ENCODE data around the gene TRAF4.
"Not testable (repeated sequence)": the region's sequence is repeated elsewhere in the genome, so short reads cannot be mapped to it uniquely, and the experiment has no call there.

The TRAF4 gene

GRCh38 chr17:28749516-28750177, 5.8 kb downstream of the TRAF4 start:
- DNase-seq: no peak

DNA sequence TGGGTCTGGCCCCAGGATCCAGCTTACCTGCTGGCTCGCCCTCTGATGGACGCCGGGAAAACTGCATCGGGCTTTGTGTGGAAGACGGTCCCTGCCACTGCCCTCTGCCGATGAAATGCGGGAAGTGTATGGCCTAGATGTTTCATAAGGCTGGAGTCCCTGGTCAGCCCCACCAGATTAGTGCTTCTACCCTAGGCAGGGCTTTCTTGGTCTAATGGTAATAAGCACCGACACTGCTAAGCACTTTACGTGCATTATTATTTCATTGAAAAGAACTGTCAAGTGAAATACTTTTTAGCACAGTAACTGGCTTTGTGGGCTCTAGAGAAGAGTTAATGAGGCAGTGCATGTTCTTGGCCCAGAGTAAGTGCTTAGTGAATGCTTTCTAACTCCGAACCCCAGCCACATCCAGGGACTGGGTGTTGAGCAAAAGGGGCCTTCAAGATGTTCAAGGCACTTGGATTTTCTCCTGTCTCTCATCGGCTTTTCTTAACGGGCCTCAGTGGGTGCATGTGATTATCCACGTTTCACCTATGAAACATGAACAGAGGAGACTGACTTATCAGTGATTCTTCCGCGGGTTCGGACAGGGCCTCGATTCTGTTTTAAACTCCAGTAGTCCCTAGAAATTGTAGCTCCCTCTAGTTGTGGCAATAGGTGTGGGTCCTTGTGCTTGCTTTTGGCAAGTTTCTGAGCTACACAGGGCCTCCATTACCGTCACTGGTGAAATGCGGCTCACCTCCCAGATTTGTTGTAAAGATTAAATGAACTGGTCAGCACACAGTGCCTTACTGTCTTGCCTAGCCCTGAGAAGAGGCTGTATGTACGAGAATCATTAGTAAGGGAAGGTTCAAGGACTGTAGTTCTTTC, 6.6 kb downstream of the TRAF4 start:
- peak; percentile 94 for DNase-seq

DNA sequence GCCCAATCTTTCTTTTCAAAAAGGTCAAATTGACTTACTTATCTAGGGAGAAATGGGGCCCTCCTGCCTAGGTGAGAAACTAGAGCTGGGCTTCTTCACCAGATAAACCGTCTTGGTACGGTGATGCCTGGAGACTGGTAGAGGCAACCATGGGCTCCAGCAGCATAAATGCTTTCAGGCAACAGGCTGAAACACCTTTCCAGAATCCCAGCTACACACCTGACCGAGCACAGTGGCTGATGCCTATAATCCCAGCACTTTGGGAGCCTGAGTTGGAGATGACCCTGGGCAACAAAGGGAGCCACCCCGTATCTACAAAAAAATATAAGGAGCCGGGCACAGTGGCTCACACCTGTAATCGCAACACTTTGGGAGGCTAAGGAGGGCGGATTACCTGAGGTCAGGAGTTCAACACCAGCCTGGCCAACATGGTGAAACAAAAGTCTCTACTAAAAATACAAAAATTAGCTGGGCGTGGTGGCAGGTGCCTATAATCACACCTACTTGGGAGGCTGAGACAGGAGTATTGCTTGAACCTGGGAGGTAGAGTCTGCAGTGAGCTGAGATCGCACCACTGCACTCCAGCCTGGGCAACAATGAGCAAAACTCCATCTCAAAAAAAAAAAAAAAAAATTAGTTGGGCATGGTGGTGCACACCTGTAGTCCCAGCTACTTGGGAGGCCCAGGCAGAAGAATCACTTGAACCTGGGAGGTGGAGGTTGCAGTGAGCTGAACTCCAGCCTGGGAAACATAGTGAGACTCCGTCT, 8.0 kb downstream of the TRAF4 start:
- no peak for DNase-seq

DNA sequence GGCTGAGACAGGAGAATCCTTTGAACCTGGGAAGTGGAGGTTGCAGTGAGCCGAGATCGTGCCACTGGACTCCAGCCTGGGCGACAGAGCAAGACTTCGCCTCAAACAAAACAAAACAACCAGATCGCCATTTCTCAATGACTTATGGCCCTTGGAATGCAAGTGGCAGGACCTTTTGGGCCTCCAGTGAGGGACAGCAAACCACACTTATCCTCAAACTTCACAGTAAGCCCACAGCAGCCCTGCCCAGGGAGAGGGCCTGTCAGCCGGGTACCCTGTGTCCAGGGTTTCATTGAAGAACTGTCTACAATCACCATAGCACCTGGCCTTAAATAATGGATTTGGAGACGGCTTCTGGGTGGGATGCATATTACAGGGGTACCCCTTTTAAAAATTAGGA, 11.7 kb downstream of the TRAF4 start:
- no peak for DNase-seq

- DNase-seq: no peak
Observed at GRCh38 chr17:28756049-28756804, 12.4 kb downstream of the TRAF4 start.

GRCh38 chr17:28758411-28759121, 14.8 kb downstream of the TRAF4 start:
- DNase-seq: no peak

DNA sequence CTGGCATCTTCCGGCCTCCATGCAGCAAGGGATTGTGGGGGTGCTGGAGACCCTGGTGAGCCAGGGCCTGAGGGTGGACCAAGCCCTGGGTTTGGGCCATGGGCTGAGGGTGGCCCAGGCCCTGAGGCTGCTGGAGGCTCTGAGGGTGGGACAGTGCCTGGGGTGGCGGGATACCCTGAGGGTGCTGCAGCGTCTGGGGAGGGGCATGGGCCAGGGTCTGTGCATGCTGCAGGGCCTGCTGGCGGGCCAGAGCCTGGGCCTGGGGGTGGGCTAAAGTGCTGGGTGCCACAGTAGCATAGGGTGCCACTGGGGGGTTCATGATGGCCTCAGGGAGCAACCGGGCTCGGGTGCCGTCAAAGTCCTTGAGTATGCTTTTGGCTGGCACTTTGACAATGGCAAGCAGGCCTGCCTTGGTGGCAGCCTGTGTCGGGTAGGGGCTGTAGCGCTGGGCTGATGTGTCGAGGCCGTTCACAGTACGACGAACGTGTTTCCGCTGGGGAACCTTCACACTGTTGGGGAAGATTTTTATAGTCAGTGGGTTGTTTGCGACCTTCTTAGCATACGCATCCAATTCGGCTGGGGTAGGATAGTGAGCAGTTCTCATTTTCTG, 15.6 kb downstream of the TRAF4 start:
- DNase-seq: no peak

DNA sequence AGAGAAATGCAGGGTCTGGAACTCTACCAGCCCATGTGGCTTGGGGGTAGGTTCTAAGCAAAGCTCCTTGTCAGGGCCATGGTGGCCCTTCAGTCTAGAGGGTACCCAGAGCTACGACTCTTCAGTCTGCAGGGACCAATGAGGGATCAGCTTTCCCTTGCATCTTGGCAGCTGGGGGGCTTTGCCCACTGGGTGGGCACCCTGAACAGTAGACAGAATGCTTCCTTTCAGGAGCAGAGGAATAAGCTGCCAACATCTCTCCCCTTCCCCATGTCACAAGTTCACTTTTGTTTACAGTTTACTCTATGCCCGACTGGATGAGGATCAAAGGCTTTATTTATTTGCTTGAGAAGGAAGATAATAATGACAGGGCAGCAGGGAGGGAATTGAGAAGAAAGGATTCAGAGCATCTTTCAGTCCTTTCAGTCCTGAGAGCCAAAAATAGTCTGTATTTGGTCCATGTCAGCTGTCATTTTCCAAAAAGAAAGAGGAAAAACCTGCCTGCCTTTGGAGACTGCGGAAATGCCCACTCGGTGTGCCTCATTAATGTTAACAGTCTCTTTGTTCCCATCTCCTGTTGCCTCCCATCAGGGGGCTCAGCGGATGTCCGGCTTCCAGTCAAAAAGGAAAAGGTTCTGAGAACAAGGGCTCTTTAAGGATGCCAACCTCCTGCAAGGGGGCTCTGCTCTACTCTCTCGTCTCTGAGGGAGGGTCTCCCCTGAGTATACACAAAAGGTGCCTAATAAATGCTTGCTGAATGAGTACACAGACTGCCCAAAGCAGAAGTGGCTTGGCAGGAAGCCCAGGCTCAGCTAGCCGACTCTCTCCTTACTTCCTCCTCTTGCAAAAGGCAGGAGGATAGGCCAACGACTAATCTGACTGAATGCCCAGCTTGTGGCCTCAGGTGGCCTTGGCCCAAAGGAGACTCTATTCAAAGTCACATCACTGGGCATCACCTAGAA, 17.1 kb downstream of the TRAF4 start:
- peak; percentile 66 for DNase-seq

GRCh38 chr17:28763137-28763799, 19.5 kb downstream of the TRAF4 start:
- no peak for DNase-seq

GRCh38 chr17:28763804-28764266, 20.0 kb downstream of the TRAF4 start:
- DNase-seq: peak; percentile 84

- no peak for DNase-seq
Observed at GRCh38 chr17:28765038-28765437, 21.2 kb downstream of the TRAF4 start.

GRCh38 chr17:28773736-28774135, 29.9 kb downstream of the TRAF4 start:
- no peak for DNase-seq

DNA sequence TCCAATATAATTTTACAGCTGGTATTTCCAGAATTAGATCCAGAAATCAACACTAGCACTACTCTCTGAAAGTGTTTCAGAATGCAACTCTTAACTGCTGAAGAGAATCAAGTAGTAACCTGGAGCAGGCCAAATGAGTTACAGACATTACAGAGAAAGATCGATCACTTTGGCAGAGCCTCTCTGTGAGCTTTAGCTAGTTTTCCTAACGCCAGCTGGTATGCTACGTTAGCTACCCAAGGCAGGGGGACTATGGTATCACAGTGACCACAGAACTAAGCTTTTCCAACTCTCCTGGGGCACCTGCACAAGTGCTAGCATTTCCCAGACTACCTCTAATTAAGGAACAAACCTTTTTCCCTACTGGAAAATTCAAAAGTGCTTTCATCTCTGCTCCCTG, 30.4 kb downstream of the TRAF4 start:
- no peak for DNase-seq

DNA sequence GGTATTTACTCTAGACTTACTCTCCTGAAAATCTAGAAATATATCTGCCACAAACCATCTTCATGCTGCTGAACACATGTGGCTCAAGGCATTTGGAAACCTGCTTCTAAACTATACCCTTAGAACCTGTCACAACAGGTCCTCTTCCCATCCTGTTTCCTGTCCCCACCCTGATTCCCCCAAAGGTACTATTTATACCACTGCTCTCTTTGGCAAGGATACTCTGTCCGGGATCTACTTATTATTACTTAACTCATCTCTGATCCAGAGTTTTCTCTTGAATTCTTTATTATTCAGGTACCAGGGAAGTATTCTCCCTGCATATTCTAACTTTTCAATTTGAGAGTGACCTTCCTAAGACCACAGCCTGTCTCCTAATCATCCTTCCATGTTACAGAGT, 33.4 kb downstream of the TRAF4 start:
- DNase-seq: no peak

DNA sequence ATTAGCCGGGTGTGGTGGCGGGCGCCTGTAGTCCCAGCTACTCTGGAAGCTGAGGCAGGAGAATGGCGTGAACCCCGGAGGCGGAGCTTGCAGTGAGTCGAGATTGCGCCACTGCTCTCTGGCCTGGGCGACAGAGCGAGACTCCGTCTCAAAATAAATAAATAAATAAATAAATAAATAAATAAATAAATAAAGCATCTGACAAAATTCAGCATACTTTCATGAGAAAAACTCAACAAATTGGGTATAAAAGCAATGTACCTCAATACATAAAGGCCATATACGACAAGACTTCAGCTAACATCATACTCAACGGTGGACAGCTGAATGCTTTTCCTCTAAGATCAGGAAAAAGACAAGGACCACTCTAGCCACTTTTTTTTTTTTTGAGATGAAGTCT, 35.8 kb downstream of the TRAF4 start:
- DNase-seq: not testable (repeated sequence)

DNA sequence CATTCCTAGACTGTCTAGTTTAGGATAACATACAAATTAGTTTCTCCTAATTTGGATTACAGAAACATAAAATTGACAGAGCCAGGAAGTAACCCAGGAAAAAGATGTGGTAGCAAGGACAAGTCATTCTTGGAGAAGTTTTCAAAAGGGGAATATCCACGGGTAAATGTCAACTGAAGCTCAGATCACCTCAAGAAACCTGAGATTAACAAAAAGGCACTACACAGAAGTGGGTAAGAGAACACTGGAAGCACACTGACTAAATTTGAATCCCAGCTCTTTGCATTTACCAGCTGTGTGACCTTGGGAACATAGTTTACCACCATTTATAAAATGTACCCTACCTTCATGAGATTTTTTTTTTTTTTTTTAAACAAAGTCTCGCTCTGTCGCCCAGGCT, 39.4 kb downstream of the TRAF4 start:
- no peak for DNase-seq

GRCh38 chr17:28788100-28788499, 44.3 kb downstream of the TRAF4 start:
- DNase-seq: no peak

DNA sequence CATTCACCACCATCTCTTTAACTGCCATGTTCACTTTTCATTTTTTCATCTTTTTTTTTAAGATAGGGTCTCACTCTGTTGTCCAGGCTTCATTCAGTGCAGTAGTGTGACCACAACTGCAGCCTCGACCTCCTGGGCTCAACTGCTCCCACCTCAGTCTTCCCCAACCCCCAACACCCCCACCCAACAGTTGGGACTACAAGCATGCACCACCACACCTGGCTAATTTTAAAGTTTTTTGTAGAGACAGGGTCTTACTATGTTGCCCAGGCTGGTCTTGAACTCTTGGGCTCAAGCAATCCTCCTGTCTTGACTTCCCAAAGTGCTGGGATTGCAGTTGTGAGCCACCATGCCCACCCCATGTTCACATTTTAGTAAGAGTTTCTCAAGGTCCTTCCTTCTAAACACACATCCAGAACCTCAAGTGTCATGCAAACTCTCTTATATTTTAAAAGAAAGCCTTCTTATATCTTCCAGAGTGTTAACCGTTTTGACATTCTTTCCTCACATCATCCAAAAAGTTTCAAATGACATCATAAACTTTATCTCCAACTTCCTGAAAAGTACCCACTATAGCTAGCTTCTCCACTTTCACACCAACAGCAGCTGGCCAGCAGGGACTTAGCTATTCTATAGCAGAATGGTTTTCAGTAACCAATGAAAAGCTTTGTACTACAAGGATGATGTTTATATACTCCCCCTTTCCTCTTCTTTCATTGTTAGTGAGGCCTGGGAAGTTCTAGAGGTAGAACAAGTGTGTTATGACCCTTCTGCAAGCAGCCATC, 49.3 kb downstream of the TRAF4 start:
- DNase-seq: peak; percentile 36

Measured in suppressor macrophage treated with lipopolysaccharide for 4 hours (primary cell).